Measurements from ENCODE around the gene CPM.

- no peak for TF ChIP-seq CTCF (IDR thresholded peaks at IDR 0.05)
- no peak for TF ChIP-seq POLR2A (IDR thresholded peaks at IDR 0.05)
- TF ChIP-seq POLR2AphosphoS5 (IDR thresholded peaks at IDR 0.05) = no peak
- no peak for TF ChIP-seq EP300 (IDR thresholded peaks at IDR 0.05)
Observed at GRCh38 chr12:68905733-68906132, 27.2 kb downstream of the CPM start.
